Activated T-helper 2 cell treated with anti-CD3 and anti-CD28 coated beads, Interferon-gamma antibody, Interleukin-2, Interleukin-4, amounts not matched to agents 10 μg/mL and 5 μg/mL and 100 μg/mL, durations not matched to agents 14 hours and 24 hours and 36 hours (primary cell): ENCODE measurements around the gene TRAFD1. TPM values are rescaled to one million over a fixed set of nuclear protein-coding genes. Genes with fewer than 3 reads are reported as not detected.

ENCODE experiments used
- DNase-seq: peaks from one replicate; pipeline ENCODE4 v3.0.0; 2021; ENCODE audit warnings: low spot score
- H3K27ac Mint-ChIP-seq: one replicate; pipeline ENCODE4 v1.8.0; 2021; ENCODE audit warnings: mixed read lengths
- H3K27me3 Mint-ChIP-seq: one replicate; pipeline ENCODE4 v1.8.0; 2021; ENCODE audit warnings: low read depth, mixed read lengths
- H3K36me3 Mint-ChIP-seq: one replicate; pipeline ENCODE4 v1.8.0; 2021; ENCODE audit warnings: low read depth, mixed read lengths
- H3K4me1 Mint-ChIP-seq: one replicate; pipeline ENCODE4 v1.8.0; 2021; ENCODE audit warnings: low read depth, mixed read lengths
- H3K4me3 Mint-ChIP-seq: one replicate; pipeline ENCODE4 v1.8.0; 2021; ENCODE audit warnings: low read depth, mild to moderate bottlenecking, moderate library complexity, mixed read lengths
- H3K9me3 Mint-ChIP-seq: one replicate; pipeline ENCODE4 v1.8.0; 2021; ENCODE audit warnings: mixed read lengths
- intact Hi-C: fragments of 100-400 bp; cut with micrococcal nuclease; formaldehyde crosslinking; loops from one replicate; pipeline ENCODE4 v1.15.1; 2023
- total RNA-seq: library from RNA; stranded (reverse); gene quantifications from 2 replicates; pipeline ENCODE4 v1.2.3, GENCODE V29; 2022

TRAFD1 gene
- total RNA-seq, 1 donor from 2014 or later: 34.7 TPM

DNA sequence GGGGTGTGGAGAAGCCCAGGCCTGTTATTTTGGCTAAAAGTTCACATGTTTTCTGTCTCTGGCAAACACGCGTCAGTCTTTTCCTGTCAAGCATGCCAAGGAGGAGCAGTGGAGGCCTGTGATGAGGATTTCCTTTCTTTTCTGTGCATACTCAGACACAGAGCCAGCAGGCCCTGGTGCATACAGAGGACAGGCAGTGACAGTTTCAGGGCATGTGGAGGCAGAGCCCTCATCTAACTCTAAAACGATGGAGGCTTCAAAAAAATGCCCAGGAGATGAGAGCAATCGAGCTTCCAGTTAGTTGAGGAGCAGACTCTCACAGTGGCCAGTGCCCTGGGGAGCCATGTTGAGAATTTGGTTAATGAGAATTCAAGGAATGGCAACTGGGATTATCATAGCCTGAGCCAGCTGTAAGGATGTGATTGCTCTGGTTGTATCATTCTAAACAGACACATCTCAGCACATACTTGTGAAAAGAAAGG lies 66.5 kb downstream of the TRAFD1 start:
- Mint-ChIP-seq H3K36me3 (peaks cover 26% of the 10 kb centered on the region), H3K4me3 (no peak overlapping the region), H3K27ac (no peak overlapping the region), H3K9me3 (no peaks in the 10 kb centered on the region), H3K4me1 (no peaks in the 10 kb centered on the region), H3K27me3 (no peaks in the 10 kb centered on the region)
- intact Hi-C loops: loop anchor here (10.0 kb wide), 1 partner anchor 247 kb away; no protein-coding TSS in a partner anchor
- no peak for DNase-seq

DNA sequence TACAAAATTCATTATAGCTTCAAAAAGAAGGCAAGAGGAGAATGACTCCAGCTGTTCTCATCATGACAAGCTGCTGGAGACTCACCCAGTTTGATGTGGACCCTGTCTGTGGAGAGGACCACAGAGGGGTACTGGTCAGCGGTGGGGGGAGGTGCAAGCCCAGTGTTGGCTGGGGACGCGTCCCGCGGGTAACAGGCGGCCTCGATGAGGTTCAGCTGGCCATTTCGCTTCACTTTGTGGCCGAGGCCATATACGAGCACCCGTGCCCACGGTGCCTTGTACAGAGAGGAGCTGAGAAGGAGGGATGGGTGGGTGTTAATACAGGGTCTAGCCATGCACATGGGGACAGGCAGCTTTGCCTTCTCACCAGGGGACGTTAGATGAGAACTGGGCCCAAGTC lies 67.1 kb downstream of the TRAFD1 start:
- peaks cover 26% of the 10 kb centered on the region for H3K36me3 Mint-ChIP-seq
- DNase-seq: no peak
- no peaks in the 10 kb centered on the region for H3K9me3 Mint-ChIP-seq
- no peak overlapping the region for H3K27ac Mint-ChIP-seq
- H3K4me1 Mint-ChIP-seq: no peaks in the 10 kb centered on the region
- H3K4me3 Mint-ChIP-seq: no peak overlapping the region
- H3K27me3 Mint-ChIP-seq: no peaks in the 10 kb centered on the region
- intact Hi-C loops: loop anchor here (10.0 kb wide), 1 partner anchor 248 kb away; no protein-coding TSS in a partner anchor

- Mint-ChIP-seq H3K4me1 (peaks cover 4% of the 10 kb centered on the region), H3K9me3 (no peaks in the 10 kb centered on the region), H3K36me3 (peaks cover 34% of the 10 kb centered on the region), H3K27me3 (no peaks in the 10 kb centered on the region), H3K27ac (no peak overlapping the region), H3K4me3 (no peak overlapping the region)
- intact Hi-C loops: loop anchor here (10.0 kb wide), 1 partner anchor 250 kb away; no protein-coding TSS in a partner anchor
- DNase-seq: no peak
Measured at GRCh38 chr12:112194601-112195247, 69.4 kb downstream of the TRAFD1 start.

GRCh38 chr12:112196196-112196875 lies 71.0 kb downstream of the TRAFD1 start:
- peaks cover 38% of the 10 kb centered on the region for H3K36me3 Mint-ChIP-seq
- H3K4me1 Mint-ChIP-seq: peaks cover 4% of the 10 kb centered on the region
- no peaks in the 10 kb centered on the region for H3K9me3 Mint-ChIP-seq
- no peak overlapping the region for H3K4me3 Mint-ChIP-seq
- H3K27ac Mint-ChIP-seq: no peak overlapping the region
- no peak for DNase-seq
- intact Hi-C loops: loop anchor here (10.0 kb wide), 1 partner anchor 252 kb away; no protein-coding TSS in a partner anchor
- no peaks in the 10 kb centered on the region for H3K27me3 Mint-ChIP-seq

DNA sequence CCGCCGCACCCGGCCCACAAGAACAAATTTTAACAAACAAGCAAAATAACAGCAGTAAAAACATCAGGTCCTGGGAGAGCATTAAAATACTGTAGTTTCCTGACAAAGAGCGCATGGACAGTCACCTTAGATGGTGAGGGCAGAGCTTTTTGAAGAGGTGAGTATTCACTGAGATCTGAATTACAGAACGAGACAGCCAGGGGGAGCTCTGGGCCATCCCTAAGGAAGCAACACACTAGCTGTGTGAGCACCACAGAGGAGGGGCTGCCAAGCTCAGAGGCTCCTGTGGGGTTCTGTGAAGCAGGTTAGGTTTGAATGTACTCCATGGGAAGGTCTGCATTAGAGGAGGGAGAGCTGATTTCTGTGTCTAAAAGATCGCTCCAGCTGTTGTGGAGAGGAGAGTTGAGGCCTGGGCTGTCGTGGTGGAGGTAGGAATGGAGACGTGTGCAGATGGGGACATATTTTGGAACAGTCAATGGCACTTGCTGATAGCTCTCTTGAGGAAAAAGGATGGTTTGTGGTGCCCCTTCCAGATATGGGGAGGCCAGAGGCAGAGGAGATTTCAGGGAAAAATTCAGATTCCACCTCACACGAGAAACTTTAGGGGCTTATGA lies 72.9 kb downstream of the TRAFD1 start:
- Mint-ChIP-seq H3K9me3 (no peaks in the 10 kb centered on the region), H3K4me3 (no peak overlapping the region), H3K4me1 (peaks cover 4% of the 10 kb centered on the region), H3K36me3 (peaks cover 25% of the 10 kb centered on the region), H3K27me3 (no peaks in the 10 kb centered on the region), H3K27ac (no peak overlapping the region)
- peak; percentile 30 for DNase-seq
- intact Hi-C loops: loop anchor here (1.0 to 10.0 kb wide), 3 partner anchors 189 to 253 kb away; no protein-coding TSS in a partner anchor

DNA sequence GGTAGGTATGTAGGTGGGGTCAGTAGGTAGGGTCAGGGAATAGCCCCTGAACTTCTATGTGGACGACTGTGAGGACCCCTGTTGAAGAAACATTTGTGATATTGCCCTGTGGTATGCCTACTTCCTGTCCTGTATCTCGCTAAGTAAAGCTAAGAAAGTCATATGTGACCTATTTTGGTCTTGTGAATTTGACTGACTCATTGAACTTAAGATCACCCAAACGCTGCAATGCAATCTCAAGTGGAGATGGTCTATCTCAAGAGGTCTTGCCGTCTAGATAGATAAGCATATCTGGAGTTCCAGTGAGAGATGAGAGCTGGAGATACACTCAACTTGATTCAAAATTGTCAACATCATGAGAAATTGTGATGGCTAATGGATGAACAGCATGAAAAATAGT lies 73.8 kb downstream of the TRAFD1 start:
- intact Hi-C loops: loop anchor here (10.0 kb wide), 1 partner anchor 254 kb away; no protein-coding TSS in a partner anchor
- H3K27me3 Mint-ChIP-seq: no peaks in the 10 kb centered on the region
- H3K36me3 Mint-ChIP-seq: peaks cover 25% of the 10 kb centered on the region
- peaks cover 4% of the 10 kb centered on the region for H3K4me1 Mint-ChIP-seq
- no peak for DNase-seq
- no peak overlapping the region for H3K4me3 Mint-ChIP-seq
- no peak overlapping the region for H3K27ac Mint-ChIP-seq
- no peaks in the 10 kb centered on the region for H3K9me3 Mint-ChIP-seq

Other genes with a start within 250 kb of the TRAFD1 start
- 7.2 and 9.0 TPM in 2 replicates for gene TMEM116, start 112.4 kb upstream of the TRAFD1 start, total RNA-seq
- gene ERP29, start 112.1 kb upstream of the TRAFD1 start, total RNA-seq: 58.9 and 59.9 TPM in 2 replicates
- 43.3 and 48.7 TPM in 2 replicates for gene NAA25, start 16.8 kb upstream of the TRAFD1 start, total RNA-seq